GM10266 (cell line): Measurements from ENCODE around the gene MACROH2A1.

Experiments used
- DNase-seq: peaks from one replicate; pipeline ENCODE4 v3.0.0; 2012; ENCODE audit errors: extremely low spot score
- TF ChIP-seq, protein P1 (sequence below): IDR thresholded peaks from 2 replicates; pipeline ENCODE4 v1.5.1; 2012; ENCODE audit warnings: mild to moderate bottlenecking, low read depth; ENCODE audit not compliant: control insufficient read depth, insufficient read depth; ENCODE audit errors: missing control alignments

MACROH2A1 gene

DNA sequence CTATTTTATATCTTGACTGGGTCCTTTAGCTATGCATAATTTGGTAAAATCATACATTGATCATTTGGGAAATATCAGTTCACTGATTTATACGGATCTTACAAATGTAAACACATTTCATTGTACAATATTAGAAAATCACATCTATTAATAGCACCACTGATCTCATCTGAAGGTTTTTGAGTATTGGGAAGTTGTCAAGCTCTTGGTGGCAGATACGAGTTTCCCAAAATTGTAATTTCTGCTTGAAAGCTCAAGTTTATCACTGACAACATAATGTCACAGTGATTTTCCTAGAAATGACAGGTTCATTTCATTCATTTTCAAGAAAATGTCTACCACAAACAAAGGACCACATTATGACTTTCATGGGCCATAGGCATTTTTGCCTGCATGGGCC lies 3.0 kb upstream of the MACROH2A1 start:
- TF ChIP-seq, protein P1, sequence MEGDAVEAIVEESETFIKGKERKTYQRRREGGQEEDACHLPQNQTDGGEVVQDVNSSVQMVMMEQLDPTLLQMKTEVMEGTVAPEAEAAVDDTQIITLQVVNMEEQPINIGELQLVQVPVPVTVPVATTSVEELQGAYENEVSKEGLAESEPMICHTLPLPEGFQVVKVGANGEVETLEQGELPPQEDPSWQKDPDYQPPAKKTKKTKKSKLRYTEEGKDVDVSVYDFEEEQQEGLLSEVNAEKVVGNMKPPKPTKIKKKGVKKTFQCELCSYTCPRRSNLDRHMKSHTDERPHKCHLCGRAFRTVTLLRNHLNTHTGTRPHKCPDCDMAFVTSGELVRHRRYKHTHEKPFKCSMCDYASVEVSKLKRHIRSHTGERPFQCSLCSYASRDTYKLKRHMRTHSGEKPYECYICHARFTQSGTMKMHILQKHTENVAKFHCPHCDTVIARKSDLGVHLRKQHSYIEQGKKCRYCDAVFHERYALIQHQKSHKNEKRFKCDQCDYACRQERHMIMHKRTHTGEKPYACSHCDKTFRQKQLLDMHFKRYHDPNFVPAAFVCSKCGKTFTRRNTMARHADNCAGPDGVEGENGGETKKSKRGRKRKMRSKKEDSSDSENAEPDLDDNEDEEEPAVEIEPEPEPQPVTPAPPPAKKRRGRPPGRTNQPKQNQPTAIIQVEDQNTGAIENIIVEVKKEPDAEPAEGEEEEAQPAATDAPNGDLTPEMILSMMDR, result no peak
- DNase-seq, result no peak

GRCh38 chr5:135400866-135401265 lies 1.8 kb upstream of the MACROH2A1 start:
- TF ChIP-seq, protein P1, result no peak
- DNase-seq, result no peak

- DNase-seq, result no peak
Measured at GRCh38 chr5:135399794-135400542, 937 bp upstream of the MACROH2A1 start.

GRCh38 chr5:135398160-135398854 lies 724 bp downstream of the MACROH2A1 start:
- DNase-seq, result peak; percentile 54
- TF ChIP-seq, protein P1, result no peak

More at GRCh38 chr5:135399794-135400542, 937 bp upstream of the MACROH2A1 start:
- TF ChIP-seq, protein P1, result no peak

GRCh38 chr5:135397084-135397483 lies 1.9 kb downstream of the MACROH2A1 start:
- DNase-seq, result no peak
- TF ChIP-seq, protein P1, result no peak

DNA sequence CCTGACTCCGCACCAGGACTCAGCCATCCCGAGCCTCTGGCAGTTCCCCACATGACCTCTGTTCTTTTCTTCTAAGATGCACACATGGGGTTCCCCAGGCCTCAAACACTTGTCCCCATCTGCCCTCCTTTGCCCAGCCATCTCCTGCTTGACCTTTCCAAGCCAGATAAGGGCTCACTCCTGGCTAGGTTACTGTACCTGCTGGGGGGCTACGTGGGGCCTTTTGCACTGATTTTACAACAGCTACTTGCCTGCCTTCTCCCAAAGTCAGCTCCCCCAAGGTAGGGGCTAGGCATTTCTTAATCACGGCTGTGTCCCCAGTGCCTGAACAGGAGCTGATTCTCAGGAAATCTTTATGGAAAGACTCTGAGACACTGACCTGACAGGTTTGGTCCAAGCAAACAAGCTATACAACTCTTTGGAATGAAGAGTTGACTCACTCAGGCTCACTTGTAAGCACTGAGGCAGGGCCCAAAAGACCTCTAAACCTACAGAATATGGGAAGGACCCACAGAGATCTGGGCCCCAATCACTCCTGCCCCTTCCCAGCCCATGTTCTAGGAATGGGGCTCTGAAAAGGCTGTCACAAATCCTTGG lies 2.5 kb downstream of the MACROH2A1 start:
- TF ChIP-seq, protein P1, result no peak
- DNase-seq, result no peak

- TF ChIP-seq, protein P1, result no peak
Measured at GRCh38 chr5:135395866-135396265, 3.2 kb downstream of the MACROH2A1 start.

More at GRCh38 chr5:135395866-135396265, 3.2 kb downstream of the MACROH2A1 start:
- DNase-seq, result no peak
